AG04449 (cell line): Measurements from ENCODE around the gene ZC3HAV1L.

Experiments
- CTCF ChIA-PET: fragments of 350-600 bp; formaldehyde crosslinking; extraction: SDS; loops from one replicate; lab custom pipeline; 2021; ENCODE audit warnings: antibody characterized with exemption; lab: Yijun Ruan, JAX
- POLR2A ChIA-PET: fragments of 400-600, 350-600 bp; formaldehyde crosslinking; extraction: SDS; loops from one replicate; lab custom pipeline; 2020; ENCODE audit warnings: antibody characterized with exemption, inconsistent platforms; lab: Yijun Ruan, JAX
- DNase-seq: peaks from one replicate; pipeline ENCODE4 v3.0.0-alpha.2; 2010; ENCODE audit warnings: low read depth, low spot score
- H3K4me3 ChIP-seq: 2 replicates; pipeline ENCODE4 v1.5.1; 2011; ENCODE audit warnings: low read depth, mild to moderate bottlenecking, control low read depth, low read length
- CTCF ChIP-seq: IDR thresholded peaks from one replicate; pipeline ENCODE4 v1.5.1; 2011; ENCODE audit warnings: mild to moderate bottlenecking, moderate library complexity, low read length, control low read depth, inconsistent platforms; ENCODE audit not compliant: insufficient read depth; ENCODE audit errors: missing control alignments

The ZC3HAV1L gene

GRCh38 chr7:139071680-139072079 lies 35.8 kb upstream of the ZC3HAV1L start:
- ChIA-PET CTCF (interaction anchor here (0.8 to 10.2 kb wide), 2 partner anchors 58 to 184 kb away, joined by 3 to 207 read pairs; no protein-coding TSS in a partner anchor), POLR2A (no interaction called here)
- no peak for TF ChIP-seq CTCF
- H3K4me3 ChIP-seq, result no peak overlapping the region
- no peak for DNase-seq

- no peak overlapping the region for H3K4me3 ChIP-seq
- TF ChIP-seq CTCF, result no peak
- ChIA-PET POLR2A (no interaction called here), CTCF (interaction anchor here (1.3 to 10.2 kb wide), 3 partner anchors 9 to 181 kb away, joined by 4 to 207 read pairs (median 9); no protein-coding TSS in a partner anchor)
- no peak for DNase-seq
Observed at GRCh38 chr7:139068544-139069399, 32.9 kb upstream of the ZC3HAV1L start.

GRCh38 chr7:139066315-139066714 lies 30.5 kb upstream of the ZC3HAV1L start:
- ChIA-PET CTCF (interaction anchor here (0.7 to 3.8 kb wide), 5 partner anchors 9 to 180 kb away, joined by 3 to 39 read pairs (median 4); no protein-coding TSS in a partner anchor), POLR2A (no interaction called here)
- no peak overlapping the region for H3K4me3 ChIP-seq
- no peak for DNase-seq
- TF ChIP-seq CTCF, result no peak

- CTCF ChIA-PET, result interaction anchor here (1.3 to 3.8 kb wide), 2 partner anchors 10 to 179 kb away, joined by 6 to 39 read pairs; no protein-coding TSS in a partner anchor
- no peak for DNase-seq
Observed at GRCh38 chr7:139065323-139065722, 29.5 kb upstream of the ZC3HAV1L start.

GRCh38 chr7:139061416-139061815 lies 25.6 kb upstream of the ZC3HAV1L start:
- POLR2A ChIA-PET, result no interaction called here
- no peak overlapping the region for H3K4me3 ChIP-seq
- CTCF ChIA-PET, result interaction anchor here (1.9 to 5.2 kb wide), 2 partner anchors 13 to 19 kb away, joined by 5 to 44 read pairs; no protein-coding TSS in a partner anchor
- no peak for TF ChIP-seq CTCF
- DNase-seq, result no peak

More at GRCh38 chr7:139065323-139065722, 29.5 kb upstream of the ZC3HAV1L start:
- TF ChIP-seq CTCF, result no peak
- H3K4me3 ChIP-seq, result no peak overlapping the region
- POLR2A ChIA-PET, result no interaction called here

GRCh38 chr7:139060695-139061237 lies 24.9 kb upstream of the ZC3HAV1L start:
- POLR2A ChIA-PET, result interaction anchor here (0.6 kb wide), 1 partner anchor 56 kb away, joined by 6 read pairs; no protein-coding TSS in a partner anchor
- CTCF ChIA-PET, result interaction anchor here (1.3 to 5.2 kb wide), 3 partner anchors 14 to 20 kb away, joined by 3 to 44 read pairs (median 5); no protein-coding TSS in a partner anchor
- no peak overlapping the region for H3K4me3 ChIP-seq
- no peak for TF ChIP-seq CTCF
- no peak for DNase-seq
